HepG2 (cell line): ENCODE results near the gene MSRB3. TPM values are rescaled to one million over a fixed set of nuclear protein-coding genes. Genes with fewer than 3 reads are reported as not detected.
A peak's percentile ranks its signal among the peaks of the same experiment; 100 is the strongest.

Experiments
- ARNT2 ChIP-seq: sonication (generic); formaldehyde crosslinking; IDR thresholded peaks from 2 replicates; pipeline ENCODE4 v1.8.0; 2022; ENCODE audit warnings: mild to moderate bottlenecking, low read depth, missing genetic modification reagents, moderate library complexity
- CC2D1A ChIP-seq: sonication (generic); formaldehyde crosslinking; IDR thresholded peaks from 2 replicates; pipeline ENCODE4 v1.8.1; 2023; ENCODE audit warnings: mild to moderate bottlenecking, missing genetic modification reagents
- DMAP1 ChIP-seq: IDR thresholded peaks from 2 replicates; pipeline ENCODE4 v1.6.1; 2016
- DR1 ChIP-seq: sonication (generic); formaldehyde crosslinking; IDR thresholded peaks from 2 replicates; pipeline ENCODE4 v1.8.0; 2021; ENCODE audit warnings: mild to moderate bottlenecking, missing genetic modification reagents, inconsistent platforms
- GLI4 ChIP-seq: sonication (generic); formaldehyde crosslinking; IDR thresholded peaks from 2 replicates; pipeline ENCODE4 v1.5.1; 2020; ENCODE audit warnings: missing genetic modification reagents, mild to moderate bottlenecking, moderate library complexity, borderline replicate concordance
- HMG20B ChIP-seq: conservative IDR thresholded peaks from 2 replicates; pipeline ENCODE4 v1.6.1; 2016; ENCODE audit warnings: missing genetic modification reagents, missing compliant biosample characterization
- IKZF4 ChIP-seq: sonication (generic); formaldehyde crosslinking; IDR thresholded peaks from 2 replicates; pipeline ENCODE4 v1.5.1; 2020; ENCODE audit warnings: borderline replicate concordance, mild to moderate bottlenecking, low read depth, missing genetic modification reagents; ENCODE audit errors: not compliant biosample characterization
- JDP2 ChIP-seq: sonication (generic); formaldehyde crosslinking; IDR thresholded peaks from 2 replicates; pipeline ENCODE4 v1.8.1; 2022; ENCODE audit warnings: missing genetic modification reagents, borderline replicate concordance
- KMT2B ChIP-seq: IDR thresholded peaks from 2 replicates; pipeline ENCODE4 v1.6.1; 2016; ENCODE audit warnings: missing genetic modification reagents, missing compliant biosample characterization
- MED1 ChIP-seq: sonication (generic); formaldehyde crosslinking; IDR thresholded peaks from 2 replicates; pipeline ENCODE4 v1.4.0; 2020; ENCODE audit warnings: missing genetic modification reagents
- MLXIP ChIP-seq: sonication (generic); formaldehyde crosslinking; IDR thresholded peaks from 2 replicates; pipeline ENCODE4 v1.9.0; 2021; ENCODE audit warnings: missing genetic modification reagents, borderline replicate concordance
- SATB2 ChIP-seq: sonication (generic); formaldehyde crosslinking; IDR thresholded peaks from 2 replicates; pipeline ENCODE4 v1.5.0; 2020; ENCODE audit warnings: missing genetic modification reagents
- SMC3 ChIP-seq: IDR thresholded peaks from 2 replicates; pipeline ENCODE4 v1.6.1; 2011; ENCODE audit warnings: low read length, improper control_type of control experiment
- SOX13 ChIP-seq, 3 experiments: fragments of 450-650 bp in 1 of 3; sonication (generic) in 1 of 3; formaldehyde crosslinking in 1 of 3; IDR thresholded peaks in 2 of 3; conservative IDR thresholded peaks in 1 of 3; 2 replicates each; pipeline versions ENCODE4 v1.5.0 to v1.6.1; 2016 to 2020; ENCODE audit warnings: antibody characterized with exemption in 1 of 3, mild to moderate bottlenecking in 1 of 3, missing compliant biosample characterization in 1 of 3, missing genetic modification reagents in 1 of 3, moderate library complexity in 1 of 3
- ZNF230 ChIP-seq: sonication (generic); formaldehyde crosslinking; IDR thresholded peaks from 2 replicates; pipeline ENCODE4 v1.4.0; 2020; ENCODE audit warnings: mild to moderate bottlenecking, missing genetic modification reagents
- ZNF629 ChIP-seq: sonication (generic); formaldehyde crosslinking; conservative IDR thresholded peaks from 2 replicates; pipeline ENCODE4 v1.5.0; 2020; ENCODE audit warnings: missing genetic modification reagents
- ZNF839 ChIP-seq: sonication (generic); formaldehyde crosslinking; IDR thresholded peaks from 2 replicates; pipeline ENCODE4 v1.4.0; 2020; ENCODE audit warnings: missing genetic modification reagents, mild to moderate bottlenecking, borderline replicate concordance
- polyA plus RNA-seq, 8 experiments: library from polyadenylated mRNA; depleted of rRNA in 3 of 8; stranded (reverse) in 7 of 8; unstranded in 1 of 8; fragments of >200 nt; fragmentation: Illumina TruSeq in 4 of 8; extraction: Trizol in 4 of 8; gene quantifications; 2 replicates each; pipeline versions ENCODE4 v1.2.1 to v1.2.3, GENCODE V29; 2011 to 2016; ENCODE audit warnings: low read depth in 4 of 8, missing spikeins in 1 of 8, mixed read lengths in 1 of 8; ENCODE audit not compliant: insufficient read depth in 1 of 8
- total RNA-seq, 5 experiments: library from RNA; depleted of rRNA; stranded (reverse); fragments of >200 nt; fragmentation: Illumina TruSeq; extraction: Trizol; gene quantifications; 2 replicates each; pipeline ENCODE4 v1.2.3, GENCODE V29; 2016; ENCODE audit warnings: low read depth in 1 of 5
- TF ChIP-seq, protein P1 (sequence below): sonication (generic); formaldehyde crosslinking; IDR thresholded peaks from 2 replicates; pipeline ENCODE4 v1.4.0; 2020; ENCODE audit warnings: missing genetic modification reagents, borderline replicate concordance
- TF ChIP-seq, protein P2 (sequence below): sonication (generic); formaldehyde crosslinking; IDR thresholded peaks from 2 replicates; pipeline ENCODE4 v1.5.0; 2020; ENCODE audit warnings: missing genetic modification reagents

Gene MSRB3
- total and polyA plus RNA-seq, 2 of the 13 experiments (the other 11 are each of a cell fraction or from before 2014, with no cell fraction given) = 1.5 to 1.9 TPM

DNA sequence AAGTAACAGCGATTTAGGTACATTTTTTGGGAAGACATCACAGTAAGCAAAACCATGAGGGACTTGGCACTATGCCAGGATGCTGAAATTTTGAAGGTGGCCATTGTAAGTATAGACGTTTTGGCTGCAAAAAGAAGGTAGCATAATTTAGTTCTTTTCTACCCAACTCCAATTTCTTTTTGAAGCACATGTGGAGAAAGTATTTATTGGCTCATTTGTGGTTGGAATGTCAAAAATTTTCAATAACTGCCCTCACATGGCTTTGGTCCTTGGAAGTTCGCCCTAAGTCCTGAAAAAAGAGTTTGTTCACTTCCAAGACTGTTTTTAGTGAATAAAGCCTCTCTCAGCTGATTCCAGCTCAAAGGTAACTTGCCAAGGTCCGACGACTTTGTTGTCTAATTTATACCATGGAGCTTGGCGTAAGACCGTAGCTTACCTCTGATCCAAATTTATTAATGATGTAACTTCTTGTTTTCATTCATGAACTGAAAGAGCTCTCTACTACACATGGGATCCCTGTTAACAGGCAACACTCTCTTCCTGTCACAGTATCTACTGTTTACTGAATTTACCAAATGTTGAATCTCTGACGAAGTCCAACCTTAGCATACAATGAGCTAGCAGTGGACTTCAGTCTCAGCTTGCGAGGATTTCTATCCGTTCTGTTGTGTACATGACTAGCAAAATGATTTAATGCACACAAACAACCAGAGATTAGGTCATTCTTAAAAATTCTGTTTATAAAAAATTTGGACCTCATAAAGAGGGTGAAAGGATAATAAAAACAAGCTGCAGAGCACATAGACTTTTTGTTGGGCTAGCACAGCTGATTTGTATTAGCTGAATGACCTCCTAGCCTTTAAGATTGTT, 49.0 kb downstream of the MSRB3 start (continued):
- TF ChIP-seq, protein P1, sequence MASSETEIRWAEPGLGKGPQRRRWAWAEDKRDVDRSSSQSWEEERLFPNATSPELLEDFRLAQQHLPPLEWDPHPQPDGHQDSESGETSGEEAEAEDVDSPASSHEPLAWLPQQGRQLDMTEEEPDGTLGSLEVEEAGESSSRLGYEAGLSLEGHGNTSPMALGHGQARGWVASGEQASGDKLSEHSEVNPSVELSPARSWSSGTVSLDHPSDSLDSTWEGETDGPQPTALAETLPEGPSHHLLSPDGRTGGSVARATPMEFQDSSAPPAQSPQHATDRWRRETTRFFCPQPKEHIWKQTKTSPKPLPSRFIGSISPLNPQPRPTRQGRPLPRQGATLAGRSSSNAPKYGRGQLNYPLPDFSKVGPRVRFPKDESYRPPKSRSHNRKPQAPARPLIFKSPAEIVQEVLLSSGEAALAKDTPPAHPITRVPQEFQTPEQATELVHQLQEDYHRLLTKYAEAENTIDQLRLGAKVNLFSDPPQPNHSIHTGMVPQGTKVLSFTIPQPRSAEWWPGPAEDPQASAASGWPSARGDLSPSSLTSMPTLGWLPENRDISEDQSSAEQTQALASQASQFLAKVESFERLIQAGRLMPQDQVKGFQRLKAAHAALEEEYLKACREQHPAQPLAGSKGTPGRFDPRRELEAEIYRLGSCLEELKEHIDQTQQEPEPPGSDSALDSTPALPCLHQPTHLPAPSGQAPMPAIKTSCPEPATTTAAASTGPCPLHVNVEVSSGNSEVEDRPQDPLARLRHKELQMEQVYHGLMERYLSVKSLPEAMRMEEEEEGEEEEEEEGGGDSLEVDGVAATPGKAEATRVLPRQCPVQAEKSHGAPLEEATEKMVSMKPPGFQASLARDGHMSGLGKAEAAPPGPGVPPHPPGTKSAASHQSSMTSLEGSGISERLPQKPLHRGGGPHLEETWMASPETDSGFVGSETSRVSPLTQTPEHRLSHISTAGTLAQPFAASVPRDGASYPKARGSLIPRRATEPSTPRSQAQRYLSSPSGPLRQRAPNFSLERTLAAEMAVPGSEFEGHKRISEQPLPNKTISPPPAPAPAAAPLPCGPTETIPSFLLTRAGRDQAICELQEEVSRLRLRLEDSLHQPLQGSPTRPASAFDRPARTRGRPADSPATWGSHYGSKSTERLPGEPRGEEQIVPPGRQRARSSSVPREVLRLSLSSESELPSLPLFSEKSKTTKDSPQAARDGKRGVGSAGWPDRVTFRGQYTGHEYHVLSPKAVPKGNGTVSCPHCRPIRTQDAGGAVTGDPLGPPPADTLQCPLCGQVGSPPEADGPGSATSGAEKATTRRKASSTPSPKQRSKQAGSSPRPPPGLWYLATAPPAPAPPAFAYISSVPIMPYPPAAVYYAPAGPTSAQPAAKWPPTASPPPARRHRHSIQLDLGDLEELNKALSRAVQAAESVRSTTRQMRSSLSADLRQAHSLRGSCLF (CRISPR knock-in tag) = no peak
- TF ChIP-seq, protein P2, sequence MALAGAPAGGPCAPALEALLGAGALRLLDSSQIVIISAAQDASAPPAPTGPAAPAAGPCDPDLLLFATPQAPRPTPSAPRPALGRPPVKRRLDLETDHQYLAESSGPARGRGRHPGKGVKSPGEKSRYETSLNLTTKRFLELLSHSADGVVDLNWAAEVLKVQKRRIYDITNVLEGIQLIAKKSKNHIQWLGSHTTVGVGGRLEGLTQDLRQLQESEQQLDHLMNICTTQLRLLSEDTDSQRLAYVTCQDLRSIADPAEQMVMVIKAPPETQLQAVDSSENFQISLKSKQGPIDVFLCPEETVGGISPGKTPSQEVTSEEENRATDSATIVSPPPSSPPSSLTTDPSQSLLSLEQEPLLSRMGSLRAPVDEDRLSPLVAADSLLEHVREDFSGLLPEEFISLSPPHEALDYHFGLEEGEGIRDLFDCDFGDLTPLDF (CRISPR knock-in tag) = no peak
- no peak for TF ChIP-seq IKZF4
- no peak for TF ChIP-seq GLI4 (CRISPR knock-in tag)
- peak; percentile 46; the same call in 1 of the 2 replicates for TF ChIP-seq SOX13 (IDR thresholded peaks at IDR 0.05)
- TF ChIP-seq SOX13 (CRISPR knock-in tag; conservative IDR thresholded peaks at IDR 0.05 in 1 of 2, IDR thresholded peaks at IDR 0.05 in 1 of 2) = peak in 1 of 2 experiments; percentile 92; a peak in 2 of 4 replicates
- peak; percentile 59; the same call in 1 of the 2 replicates for TF ChIP-seq DMAP1
- TF ChIP-seq HMG20B (CRISPR knock-in tag) = peak; percentile 67
- TF ChIP-seq DR1 (CRISPR knock-in tag) = no peak
- no peak for TF ChIP-seq ZNF629 (CRISPR knock-in tag)
- TF ChIP-seq ZNF230 = no peak
- no peak for TF ChIP-seq SMC3
- TF ChIP-seq CC2D1A (CRISPR knock-in tag) = no peak
- TF ChIP-seq KMT2B (CRISPR knock-in tag) = peak; percentile 40; the same call in 1 of the 2 replicates
- TF ChIP-seq SATB2 (CRISPR knock-in tag) = no peak
- no peak for TF ChIP-seq MLXIP (CRISPR knock-in tag)
- TF ChIP-seq ZNF839 (CRISPR knock-in tag) = no peak
- no peak for TF ChIP-seq JDP2 (CRISPR knock-in tag)
- peak; percentile 83 for TF ChIP-seq MED1
- no peak for TF ChIP-seq ARNT2
